GM18519 (cell line): ENCODE data around the gene ZNF536.

ENCODE experiments used
- ATAC-seq: cut with Tn5 transposase; IDR thresholded peaks from one replicate; pipeline ENCODE4 v1.9.1; 2021; ENCODE audit warnings: mild to moderate bottlenecking, moderate library complexity; ENCODE audit not compliant: unreplicated experiment, low FRiP score

Gene ZNF536

GRCh38 chr19:30551271-30551670, 179.1 kb downstream of the ZNF536 start:
- ATAC-seq = no peak

GRCh38 chr19:30552593-30552992, 180.4 kb downstream of the ZNF536 start:
- ATAC-seq = no peak

DNA sequence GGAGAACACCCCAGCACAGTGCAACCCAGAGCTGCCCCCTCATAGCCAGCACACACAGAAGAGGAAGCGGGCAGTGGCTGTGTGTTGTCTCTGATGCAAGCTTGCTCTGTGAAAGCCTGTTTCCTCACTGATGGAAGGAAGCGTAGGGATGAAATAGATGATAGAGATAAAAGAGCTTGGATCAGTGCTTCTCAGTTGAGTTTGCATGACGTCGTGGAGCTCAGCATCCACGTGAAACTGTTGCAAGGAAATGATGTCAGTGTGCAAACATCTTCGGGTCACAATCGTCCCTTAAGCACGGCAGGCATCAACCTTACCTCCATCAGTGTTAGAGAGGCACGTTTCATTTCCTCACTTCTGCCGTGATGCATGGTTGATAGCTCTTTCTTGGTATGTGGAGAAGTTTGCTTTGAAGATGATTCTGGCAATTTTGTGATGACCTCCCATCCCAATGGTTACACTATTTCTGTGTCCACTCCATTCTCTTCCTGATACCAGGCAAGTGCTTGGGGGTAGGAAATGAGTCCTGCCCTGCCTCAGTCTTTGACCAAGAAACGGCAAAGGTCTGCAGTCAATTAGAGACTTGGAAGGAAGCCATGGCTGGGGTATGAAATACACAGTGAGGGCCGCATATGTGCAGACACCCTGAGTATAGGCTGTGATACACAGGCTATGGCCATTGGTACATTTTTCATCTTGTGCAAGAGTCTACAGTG, 183.0 kb downstream of the ZNF536 start:
- ATAC-seq = no peak

DNA sequence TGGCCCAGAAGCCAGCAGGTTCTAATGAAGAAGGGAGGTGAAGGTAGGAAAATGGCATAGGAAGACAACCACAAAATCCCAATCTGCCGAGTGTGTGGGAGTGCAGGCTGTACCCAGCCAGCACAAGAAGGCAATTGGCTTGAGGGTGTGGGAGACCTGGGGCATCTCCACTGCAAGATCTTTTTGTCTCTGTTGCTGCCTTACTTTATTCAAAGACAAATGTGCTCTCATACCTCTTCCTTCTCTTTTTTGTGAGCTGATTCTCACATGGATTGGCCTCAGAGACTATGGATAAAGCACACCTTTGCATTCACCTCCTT, 183.6 kb downstream of the ZNF536 start:
- no peak for ATAC-seq

DNA sequence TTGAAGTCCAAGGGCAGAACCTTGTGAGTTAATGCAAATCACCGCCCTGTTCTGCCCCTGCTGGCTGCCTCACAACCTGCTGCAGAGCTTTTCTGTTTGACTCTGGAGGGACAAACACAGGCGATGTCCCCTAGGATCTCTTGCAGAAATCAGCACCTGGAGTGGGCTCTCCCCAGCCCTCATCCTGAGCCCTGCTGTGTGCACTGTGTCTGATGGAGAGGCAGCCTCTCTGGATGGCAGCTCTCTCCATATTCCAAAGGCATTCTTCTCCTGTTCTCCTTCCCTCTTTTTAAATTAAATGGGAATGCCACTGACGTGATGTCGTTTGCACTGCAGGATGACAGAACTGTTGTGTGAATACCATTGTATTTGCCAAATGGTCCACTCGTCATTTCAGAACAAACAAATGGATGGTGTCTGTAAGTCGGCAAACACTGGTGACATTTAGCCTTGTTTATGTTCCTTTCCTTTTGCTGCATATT, 184.1 kb downstream of the ZNF536 start:
- ATAC-seq = no peak

DNA sequence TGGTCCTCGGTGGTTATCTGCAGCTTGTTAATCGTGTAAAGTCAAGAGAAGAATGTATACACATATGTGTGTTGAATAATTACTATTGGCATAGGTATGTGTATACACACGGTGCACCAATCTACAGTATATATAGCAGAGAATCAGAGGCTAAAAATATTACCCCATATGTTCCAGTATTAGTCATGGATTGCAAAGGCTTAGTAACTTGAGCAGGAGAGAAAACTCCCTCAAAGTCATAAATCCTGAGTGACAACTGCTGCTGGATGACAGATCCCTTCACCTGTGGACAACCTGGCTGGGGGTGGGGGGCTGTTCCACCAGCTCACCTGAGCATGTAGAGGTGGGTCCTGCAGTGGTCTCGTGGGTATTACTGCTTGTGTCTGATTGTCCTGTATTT, 185.0 kb downstream of the ZNF536 start:
- ATAC-seq = no peak

GRCh38 chr19:30557927-30558557, 185.9 kb downstream of the ZNF536 start:
- no peak for ATAC-seq

DNA sequence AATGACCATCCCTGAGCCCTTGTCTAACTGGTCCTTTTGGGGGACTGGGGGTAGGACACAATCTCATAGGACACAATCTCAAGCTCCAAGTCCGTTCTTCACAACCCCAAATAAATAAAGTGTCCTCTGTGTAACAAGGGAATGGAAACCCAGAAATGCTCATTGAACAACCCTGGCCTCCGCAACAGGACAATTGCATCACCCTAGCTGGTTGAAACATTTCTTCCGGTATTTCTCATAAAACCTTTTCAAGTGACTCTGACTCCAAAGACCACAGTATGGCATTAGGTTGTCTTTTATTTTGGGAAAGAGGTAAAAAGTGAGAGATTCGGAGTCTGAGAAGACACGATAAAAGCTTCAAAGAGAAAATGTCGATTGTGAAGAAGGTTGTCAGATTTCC, 186.6 kb downstream of the ZNF536 start:
- no peak for ATAC-seq

DNA sequence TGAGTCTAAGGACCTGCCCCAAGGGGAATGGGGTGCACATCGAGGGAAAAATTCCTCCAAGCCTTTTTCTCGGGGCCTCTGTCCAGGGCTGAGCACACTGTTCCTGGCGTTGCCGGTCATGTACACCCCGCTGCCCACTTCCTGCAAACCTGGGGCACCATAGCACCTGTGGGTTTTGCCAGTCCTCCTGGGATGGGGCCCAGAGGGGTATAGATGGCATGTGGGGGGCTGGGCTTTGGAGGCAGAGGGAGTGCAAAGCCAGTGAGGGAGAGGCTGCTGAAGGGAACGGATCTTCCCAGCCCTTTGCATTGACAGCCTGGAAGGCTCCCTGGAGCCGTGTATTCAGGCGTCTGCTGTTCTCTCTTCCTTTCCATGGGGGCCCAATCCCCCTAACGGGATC, 187.3 kb downstream of the ZNF536 start:
- ATAC-seq = no peak

DNA sequence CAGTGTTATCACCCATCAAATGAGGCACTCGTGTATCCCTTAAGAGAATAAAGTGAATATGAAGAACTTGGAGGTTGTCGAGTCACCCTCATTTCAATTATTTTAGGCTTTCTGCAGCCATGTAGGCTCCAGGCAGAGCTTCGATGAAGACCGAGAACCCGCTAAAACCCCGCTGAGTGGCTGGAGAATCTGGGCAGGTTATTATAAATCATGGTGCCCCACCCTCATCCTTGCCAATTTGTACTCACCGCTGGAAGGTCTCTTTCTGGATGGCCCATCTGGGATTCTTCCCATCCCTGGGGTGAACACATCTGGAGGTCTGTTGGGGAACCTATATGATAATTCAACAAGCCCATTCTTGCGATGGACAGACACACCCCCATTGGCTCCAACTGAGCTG, 190.8 kb downstream of the ZNF536 start:
- no peak for ATAC-seq

- no peak for ATAC-seq
These were observed 191.5 kb downstream of the ZNF536 start for GRCh38 chr19:30563691-30564090.

- no peak for ATAC-seq
These were observed 192.4 kb downstream of the ZNF536 start for GRCh38 chr19:30564551-30565011.

DNA sequence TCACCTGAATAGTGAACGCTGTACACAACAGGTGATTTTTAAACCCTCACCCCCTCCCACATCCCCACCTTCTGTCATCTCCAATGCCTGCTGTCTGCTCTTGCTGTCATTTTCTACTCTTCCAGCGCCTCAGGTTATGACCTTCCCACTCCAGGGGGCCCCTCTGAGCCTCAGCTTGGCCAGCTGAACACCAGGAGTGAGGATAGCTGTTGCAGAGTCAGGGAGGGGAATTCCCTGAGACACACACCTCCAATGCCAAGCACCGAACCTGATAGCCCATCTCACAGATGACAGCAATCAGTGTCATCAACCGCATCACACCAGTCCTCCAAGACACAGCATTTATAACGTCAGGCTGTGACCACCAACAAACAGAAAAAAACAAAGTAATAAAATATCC, 193.5 kb downstream of the ZNF536 start:
- no peak for ATAC-seq

GRCh38 chr19:30566681-30567420, 194.7 kb downstream of the ZNF536 start:
- ATAC-seq = no peak

GRCh38 chr19:30567536-30568232, 195.5 kb downstream of the ZNF536 start:
- ATAC-seq = no peak

GRCh38 chr19:30570194-30570593, 198.0 kb downstream of the ZNF536 start:
- ATAC-seq = no peak

DNA sequence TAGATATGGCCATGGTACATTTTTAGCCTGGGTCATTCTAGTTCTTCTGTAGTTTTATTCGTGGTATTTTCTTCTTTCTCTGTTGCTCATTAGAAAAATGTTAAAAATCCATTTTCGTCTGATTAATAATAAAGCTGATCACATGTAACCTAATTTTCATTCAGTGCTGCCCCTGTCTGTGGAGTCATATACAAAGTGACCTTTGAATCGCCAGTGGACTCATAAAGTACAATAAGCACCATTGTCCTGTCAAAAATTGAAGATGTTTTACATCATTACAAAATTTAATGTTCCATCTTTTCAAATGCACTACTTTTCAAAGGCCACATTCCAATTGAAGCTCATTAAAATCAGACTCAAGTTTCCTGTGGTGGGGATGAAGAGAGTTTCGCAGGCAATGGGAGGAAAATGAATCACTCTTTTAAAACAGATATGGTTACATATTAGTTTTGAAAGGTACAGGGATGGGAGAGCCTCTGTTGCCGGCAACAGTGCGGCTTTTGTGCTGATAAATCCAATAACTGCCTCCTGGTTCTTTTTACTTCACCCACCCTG, 205.4 kb downstream of the ZNF536 start:
- ATAC-seq = no peak

GRCh38 chr19:30579419-30579818, 207.2 kb downstream of the ZNF536 start:
- no peak for ATAC-seq

DNA sequence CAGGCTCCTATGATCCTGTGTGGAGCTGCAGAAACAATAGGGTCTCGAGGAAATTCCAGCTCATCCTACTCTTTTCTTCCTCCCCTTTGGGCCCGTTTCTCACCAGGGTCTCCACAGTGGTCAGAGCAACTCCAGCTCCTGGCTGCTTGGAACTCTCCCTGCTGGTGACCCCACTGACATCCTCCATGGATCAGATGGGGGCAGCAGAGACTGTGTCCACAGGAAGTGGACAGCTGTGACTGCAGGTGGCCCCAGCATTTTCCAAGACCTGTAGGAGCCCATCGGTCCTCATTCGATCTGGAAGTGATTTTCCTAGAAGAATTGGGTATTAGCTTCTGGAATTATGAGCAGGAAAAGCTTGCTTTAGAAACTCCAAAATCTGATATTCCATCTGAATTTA, 208.5 kb downstream of the ZNF536 start:
- ATAC-seq = no peak

- no peak for ATAC-seq
These were observed 211.9 kb downstream of the ZNF536 start for GRCh38 chr19:30584090-30584489.

DNA sequence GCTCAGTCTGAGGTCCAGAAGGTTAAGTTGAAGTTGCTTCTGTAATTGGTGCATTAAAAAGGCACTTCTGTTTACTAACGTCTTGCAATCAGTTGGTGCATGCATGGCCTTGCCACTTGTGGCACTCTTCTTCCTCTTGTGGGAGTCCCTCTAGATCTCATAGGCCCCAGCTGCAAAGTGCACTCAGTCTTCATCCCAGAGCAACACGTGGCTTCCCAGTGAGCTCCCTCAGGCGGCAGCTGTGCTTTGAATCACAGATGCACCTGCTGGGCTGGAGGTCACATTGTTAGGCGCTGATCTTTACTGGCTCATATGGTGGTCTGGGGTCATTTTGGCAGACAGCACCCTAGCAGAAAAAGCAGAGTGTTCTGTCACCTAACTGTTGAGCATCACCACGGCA, 215.7 kb downstream of the ZNF536 start:
- no peak for ATAC-seq
